Stomach (tissue), 9 donors: ENCODE measurements around the gene CAND2. TPM values are rescaled to one million over a fixed set of nuclear protein-coding genes. Genes with fewer than 3 reads are reported as not detected.

Source experiments
- DNase-seq, 2 donors: peaks; one replicate each; pipeline versions ENCODE4 v3.0.0 to v3.0.0-alpha.2; 2013 to 2019
- H3K27ac ChIP-seq, 5 donors: fragments of 200-600 bp in 4 of 5; sonication (generic) in 4 of 5; one replicate each; pipeline ENCODE4 v1.5.1; 2013 to 2019; ENCODE audit warnings: mild to moderate bottlenecking in 1 of 5, moderate library complexity in 1 of 5
- H3K27me3 ChIP-seq, 3 donors: fragments of 200-600 bp; sonication (generic); one replicate each; pipeline ENCODE4 v1.5.1; 2017 to 2019; ENCODE audit warnings: mixed run types in 1 of 3
- H3K36me3 ChIP-seq, 4 donors: fragments of 200-600 bp; sonication (generic); 1 replicate in 3 of 4; 2 replicates in 1 of 4; pipeline ENCODE4 v1.5.1; 2016 to 2019
- H3K4me1 ChIP-seq, 4 donors: fragments of 200-600 bp; sonication (generic); one replicate each; pipeline ENCODE4 v1.5.1; 2016 to 2019
- H3K4me3 ChIP-seq, 4 donors: fragments of 200-600 bp; sonication (generic) in 3 of 4; one replicate each; pipeline ENCODE4 v1.5.1; 2016 to 2019; ENCODE audit warnings: mild to moderate bottlenecking in 1 of 4
- H3K9me3 ChIP-seq, 4 donors: fragments of 200-600 bp; sonication (generic); one replicate each; pipeline ENCODE4 v1.5.1; 2016 to 2019
- CTCF ChIP-seq, 7 experiments: fragments of 450-650 bp in 4 of 7; fragments of 200-600 bp in 3 of 7; sonication (generic) in 3 of 7; IDR thresholded peaks; one replicate each; pipeline ENCODE4 v1.5.1; 2016 to 2019; ENCODE audit warnings: antibody characterized with exemption in 7 of 7, control low read depth in 2 of 7, mild to moderate bottlenecking in 1 of 7
- EP300 ChIP-seq: sonication (generic); formaldehyde crosslinking; IDR thresholded peaks from one replicate; pipeline ENCODE4 v1.6.1; 2017; ENCODE audit warnings: antibody characterized with exemption
- POLR2A ChIP-seq, 4 donors: fragments of 450-650 bp; IDR thresholded peaks; one replicate each; pipeline ENCODE4 v1.6.1; 2016; ENCODE audit warnings: antibody characterized with exemption in 4 of 4, control low read depth in 2 of 4, mild to moderate bottlenecking in 1 of 4, moderate library complexity in 1 of 4
- POLR2AphosphoS5 ChIP-seq, 3 donors: sonication (generic); formaldehyde crosslinking; IDR thresholded peaks; one replicate each; pipeline ENCODE4 v1.6.1; 2016; ENCODE audit warnings: antibody characterized with exemption in 3 of 3
- WGBS, 5 donors: extraction: QIAGEN DNeasy Blood & Tissue Kit in 3 of 5; methylation state at CpG; one replicate each; pipeline versions ENCODE4 v1.1.5 to v1.1.7; 2013 to 2018; 5-methylcytosine and 5-hydroxymethylcytosine counted together
- intact Hi-C: fragments of 100-400 bp; cut with DNase I; formaldehyde crosslinking; loops from one replicate; pipeline ENCODE4 v1.15.1; 2023; ENCODE audit warnings: low total_unique reads
- polyA plus RNA-seq, 3 donors: library from polyadenylated mRNA; stranded (reverse); fragments of 200-250 nt; gene quantifications; one replicate each; pipeline ENCODE4 v1.2.3, GENCODE V29; 2013
- total RNA-seq, 5 donors: library from RNA; depleted of rRNA; stranded (reverse); fragments of >200 nt; gene quantifications; one replicate each; pipeline versions ENCODE4 v1.1.0 to v1.2.3, GENCODE V29; 2014 to 2016
- donor health status: healthy with polysubstance abuse.
- donor health status: Bipolar disorder and iron deficiency.
- donor health status: healthy.

Gene CAND2
- total and polyA plus RNA-seq, 8 donors, result under 0.01 to 5.3 (median 2.8) TPM

GRCh38 chr3:12759097-12759679 is 37.3 kb upstream of the CAND2 start, which contains the start of gene TMEM40:
Gene TMEM40, minus strand, starts transcription at chr3:12759259. Its CDS starts 9,427 bp downstream, at chr3:12749832.
- WGBS, 5 donors, result 75 to 97% (median 88%) methylated on average over 7 to 10 of the region's 10 CpGs
- H3K4me1 ChIP-seq, result peaks cover 6 to 11% (median 9%) of the 10 kb centered on the region in 4 donors
- TF ChIP-seq POLR2A (IDR thresholded peaks at IDR 0.05) (no peak), CTCF (IDR thresholded peaks at IDR 0.05) (no peak), EP300 (no peak), POLR2AphosphoS5 (IDR thresholded peaks at IDR 0.05) (no peak)
- peak in 1 of 2 donors; percentile 56 for DNase-seq
- peak within 1 kb of the TSS in 4 of 5 donors; percentile 50 to 77 (median 62) for H3K27ac ChIP-seq
- H3K9me3 ChIP-seq, result no peaks in the 10 kb centered on the region
- H3K36me3 ChIP-seq, result no peaks in the 10 kb centered on the region
- no peak within 1 kb of the TSS for H3K4me3 ChIP-seq
- intact Hi-C loops, result no loop called here
- no peaks in the 10 kb centered on the region for H3K27me3 ChIP-seq

GRCh38 chr3:12759693-12760565 is 36.6 kb upstream of the CAND2 start:
- H3K27me3 ChIP-seq, result no peaks in the 10 kb centered on the region
- no peaks in the 10 kb centered on the region for H3K9me3 ChIP-seq
- no peaks in the 10 kb centered on the region for H3K36me3 ChIP-seq
- 73 to 85% (median 77%) methylated on average over 7 to 8 of the region's 8 CpGs for WGBS, 5 donors
- TF ChIP-seq POLR2AphosphoS5 (IDR thresholded peaks at IDR 0.05), result no peak
- no peak for TF ChIP-seq CTCF (IDR thresholded peaks at IDR 0.05)
- TF ChIP-seq POLR2A (IDR thresholded peaks at IDR 0.05), result no peak
- peaks cover 6 to 11% (median 9%) of the 10 kb centered on the region in 4 donors for H3K4me1 ChIP-seq
- intact Hi-C loops, result no loop called here
- no peak for DNase-seq
- H3K4me3 ChIP-seq, result no peak overlapping the region
- no peak overlapping the region for H3K27ac ChIP-seq

GRCh38 chr3:12764171-12764776 is 32.2 kb upstream of the CAND2 start:
- TF ChIP-seq POLR2A (IDR thresholded peaks at IDR 0.05) (no peak), CTCF (IDR thresholded peaks at IDR 0.05) (no peak), EP300 (no peak), POLR2AphosphoS5 (IDR thresholded peaks at IDR 0.05) (no peak)
- DNase-seq, result no peak
- Histone ChIP-seq H3K4me3 (no peak overlapping the region), H3K27me3 (no peaks in the 10 kb centered on the region), H3K9me3 (no peaks in the 10 kb centered on the region), H3K4me1 (no peaks in the 10 kb centered on the region), H3K36me3 (no peaks in the 10 kb centered on the region), H3K27ac (no peak overlapping the region)
- intact Hi-C loops, result no loop called here
- 77 to 90% (median 83%) methylated on average over 8 of the region's 8 CpGs for WGBS, 5 donors

GRCh38 chr3:12766541-12766940 is 29.9 kb upstream of the CAND2 start:
- no peak for DNase-seq

More at GRCh38 chr3:12766541-12766940, 29.9 kb upstream of the CAND2 start:
- TF ChIP-seq EP300, result no peak
- TF ChIP-seq POLR2A (IDR thresholded peaks at IDR 0.05), result no peak
- no peak for TF ChIP-seq POLR2AphosphoS5 (IDR thresholded peaks at IDR 0.05)
- no peak for TF ChIP-seq CTCF (IDR thresholded peaks at IDR 0.05)
- 67 to 87% (median 84%) methylated on average over 4 to 6 of the region's 6 CpGs for WGBS, 5 donors
- Histone ChIP-seq H3K27ac (no peak overlapping the region), H3K9me3 (no peaks in the 10 kb centered on the region), H3K36me3 (no peaks in the 10 kb centered on the region), H3K4me1 (no peaks in the 10 kb centered on the region), H3K27me3 (no peaks in the 10 kb centered on the region), H3K4me3 (no peak overlapping the region)
- intact Hi-C loops, result no loop called here
